GM23338 (cell line): ENCODE measurements around the gene DIP2C. TPM values are rescaled to one million over a fixed set of nuclear protein-coding genes. Genes with fewer than 3 reads are reported as not detected.

Source experiments
- ATAC-seq: fragments of 200-7000 bp; cut with Tn5 transposase; 3 replicates; pipeline ENCODE4 v1.9.1; 2020
- DNase-seq: peaks from one replicate; pipeline ENCODE4 v3.0.0-alpha.2; 2015; ENCODE audit warnings: low spot score
- H2AFZ ChIP-seq: fragments of 200-600 bp; sonication (generic); 2 replicates; pipeline ENCODE4 v1.8.0; 2016; ENCODE audit warnings: antibody characterized with exemption, mild to moderate bottlenecking, moderate library complexity
- H3F3A ChIP-seq: fragments of 200-600 bp; sonication (generic); replicated peaks from 2 replicates; pipeline ENCODE4 v1.8.0; 2017; ENCODE audit warnings: antibody characterized with exemption, mixed run types, low read depth
- H3K27ac ChIP-seq: fragments of 200-600 bp; sonication (generic); 2 replicates; pipeline ENCODE4 v1.6.1; 2016; ENCODE audit warnings: low read depth
- H3K27me3 ChIP-seq: fragments of 200-600 bp; sonication (generic); 2 replicates; pipeline ENCODE4 v1.8.0; 2016; ENCODE audit warnings: mild to moderate bottlenecking, mixed run types, moderate library complexity; ENCODE audit not compliant: insufficient read depth
- H3K36me3 ChIP-seq: fragments of 200-600 bp; sonication (generic); 2 replicates; pipeline ENCODE4 v1.8.0; 2016; ENCODE audit warnings: mild to moderate bottlenecking; ENCODE audit not compliant: insufficient read depth
- H3K4me1 ChIP-seq: fragments of 200-600 bp; sonication (generic); 2 replicates; pipeline ENCODE4 v1.8.0; 2016; ENCODE audit warnings: mild to moderate bottlenecking, moderate library complexity; ENCODE audit not compliant: insufficient read depth
- H3K4me2 ChIP-seq: fragments of 200-600 bp; sonication (generic); 2 replicates; pipeline ENCODE4 v1.7.1; 2017; ENCODE audit warnings: mixed run types
- H3K4me3 ChIP-seq: fragments of 200-600 bp; sonication (generic); 2 replicates; pipeline ENCODE4 v1.6.1; 2016; ENCODE audit warnings: mixed run types
- H3K79me2 ChIP-seq: fragments of 200-600 bp; sonication (generic); replicated peaks from 2 replicates; pipeline ENCODE4 v1.8.0; 2017; ENCODE audit warnings: mild to moderate bottlenecking; ENCODE audit not compliant: insufficient read depth
- H3K9me2 ChIP-seq: fragments of 200-600 bp; sonication (generic); 2 replicates; pipeline ENCODE4 v1.8.0; 2017; ENCODE audit not compliant: insufficient read depth
- H4K20me1 ChIP-seq: fragments of 200-600 bp; sonication (generic); replicated peaks from 2 replicates; pipeline ENCODE4 v1.8.0; 2017; ENCODE audit warnings: mild to moderate bottlenecking; ENCODE audit not compliant: insufficient read depth
- H3K27ac Mint-ChIP-seq: 2 replicates; pipeline ENCODE4 v1.8.0; 2020; ENCODE audit warnings: inconsistent platforms, mild to moderate bottlenecking, moderate library complexity, mixed read lengths
- H3K27me3 Mint-ChIP-seq: 3 replicates; pipeline ENCODE4 v1.8.0; 2022; ENCODE audit warnings: low read depth, mild to moderate bottlenecking, moderate library complexity, mixed read lengths, inconsistent platforms; ENCODE audit not compliant: insufficient read depth, poor library complexity
- H3K36me3 Mint-ChIP-seq: 3 replicates; pipeline ENCODE4 v1.8.0; 2021; ENCODE audit warnings: low read depth, mild to moderate bottlenecking, inconsistent platforms, moderate library complexity, mixed read lengths
- H3K4me1 Mint-ChIP-seq: 3 replicates; pipeline ENCODE4 v1.8.0; 2020; ENCODE audit warnings: mild to moderate bottlenecking, inconsistent platforms, mixed read lengths
- H3K4me3 Mint-ChIP-seq: 3 replicates; pipeline ENCODE4 v1.8.0; 2021; ENCODE audit warnings: moderate library complexity, mild to moderate bottlenecking, inconsistent platforms, mixed read lengths
- H3K9me3 Mint-ChIP-seq: 3 replicates; pipeline ENCODE4 v1.8.0; 2020; ENCODE audit warnings: moderate library complexity, mild to moderate bottlenecking, inconsistent platforms, mixed read lengths
- CREB1 ChIP-seq: fragments of 250-450 bp; sonication (Bioruptor Pico); IDR thresholded peaks from 2 replicates; pipeline ENCODE4 v1.5.0; 2020; ENCODE audit warnings: low read depth, mild to moderate bottlenecking, moderate library complexity
- CTCF ChIP-seq, 2 experiments: fragments of 200-600 bp in 1 of 2; sonication (generic) in 1 of 2; conservative IDR thresholded peaks; 2 replicates each; pipeline versions ENCODE4 v1.5.1 to v1.6.1; 2016 to 2017; ENCODE audit warnings: antibody characterized with exemption in 2 of 2, low read depth in 2 of 2, mild to moderate bottlenecking in 2 of 2, moderate library complexity in 1 of 2
- ETS1 ChIP-seq: IDR thresholded peaks from 2 replicates; pipeline ENCODE4 v1.6.1; 2016; ENCODE audit warnings: antibody characterized with exemption
- EZH2 ChIP-seq: fragments of 200-600 bp; sonication (generic); IDR thresholded peaks from one replicate; pipeline ENCODE4 v1.8.0; 2017; ENCODE audit warnings: antibody characterized with exemption, mild to moderate bottlenecking, low read depth; ENCODE audit not compliant: unreplicated experiment
- EZH2phosphoT487 ChIP-seq: fragments of 200-600 bp; sonication (generic); IDR thresholded peaks from one replicate; pipeline ENCODE4 v1.8.1; 2018; ENCODE audit warnings: antibody characterized with exemption; ENCODE audit not compliant: unreplicated experiment
- JUNB ChIP-seq: IDR thresholded peaks from one replicate; pipeline ENCODE4 v1.6.1; 2016; ENCODE audit warnings: antibody characterized with exemption; ENCODE audit not compliant: unreplicated experiment
- NANOG ChIP-seq: IDR thresholded peaks from 2 replicates; pipeline ENCODE4 v1.6.1; 2016; ENCODE audit warnings: antibody characterized with exemption, borderline replicate concordance
- POLR2AphosphoS5 ChIP-seq: IDR thresholded peaks from 2 replicates; pipeline ENCODE4 v1.6.1; 2016; ENCODE audit warnings: antibody characterized with exemption, low read depth
- REST ChIP-seq: IDR thresholded peaks from one replicate; pipeline ENCODE4 v1.6.1; 2018; ENCODE audit warnings: antibody characterized with exemption; ENCODE audit not compliant: unreplicated experiment
- STAT1 ChIP-seq: IDR thresholded peaks from one replicate; pipeline ENCODE4 v1.6.1; 2016; ENCODE audit warnings: antibody characterized with exemption; ENCODE audit not compliant: unreplicated experiment
- ZNF114 ChIP-seq: fragments of 250-450 bp; sonication (Bioruptor Pico); IDR thresholded peaks from 2 replicates; pipeline ENCODE4 v1.5.0; 2020; ENCODE audit warnings: mild to moderate bottlenecking, moderate library complexity
- ZNF331 ChIP-seq: fragments of 250-450 bp; sonication (Bioruptor Pico); IDR thresholded peaks from 2 replicates; pipeline ENCODE4 v1.5.0; 2020; ENCODE audit warnings: low read depth, mild to moderate bottlenecking, moderate library complexity
- ZNF462 ChIP-seq: fragments of 250-450 bp; sonication (Bioruptor Pico); IDR thresholded peaks from 2 replicates; pipeline ENCODE4 v1.5.0; 2020; ENCODE audit warnings: mild to moderate bottlenecking, moderate library complexity
- polyA plus RNA-seq: library from polyadenylated mRNA; unstranded; fragments of >200 nt; fragmentation: Nextera tagmentation; extraction: Ambion mirVana; gene quantifications from 2 replicates; pipeline ENCODE4 v1.2.1, GENCODE V29; 2016
- total RNA-seq: library from RNA; depleted of rRNA; stranded (reverse); fragments of >200 nt; shearing (Covaris generic); gene quantifications from 2 replicates; pipeline ENCODE4 v1.2.3, GENCODE V29; 2014

The DIP2C gene
- total and polyA plus RNA-seq, 2 experiments from 2014 or later, result 5.1 to 7.7 TPM

- Mint-ChIP-seq H3K4me3 (no peak overlapping the region), H3K27me3 (peaks cover 2% of the 10 kb centered on the region), H3K27ac (no peak overlapping the region), H3K4me1 (peaks cover 16% of the 10 kb centered on the region), H3K36me3 (no peaks in the 10 kb centered on the region; the same call in 2 of the 3 replicates), H3K9me3 (no peaks in the 10 kb centered on the region)
- Histone ChIP-seq H3K27me3 (no peaks in the 10 kb centered on the region), H2AFZ (no peak overlapping the region), H3K9me2 (no peaks in the 10 kb centered on the region), H3K36me3 (no peaks in the 10 kb centered on the region), H3K4me2 (no peak overlapping the region), H3K4me3 (no peak overlapping the region), H3K79me2 (peaks cover 29% of the 10 kb centered on the region), H3K27ac (no peak overlapping the region), H3F3A (no peaks in the 10 kb centered on the region), H3K4me1 (no peaks in the 10 kb centered on the region), H4K20me1 (peaks cover 28% of the 10 kb centered on the region)
- DNase-seq (no peak), ATAC-seq (peak; percentile 33; the same call in 2 of the 3 replicates)
- no peak for TF ChIP-seq ETS1
- TF ChIP-seq NANOG, result no peak
- TF ChIP-seq EZH2phosphoT487, result no peak
- TF ChIP-seq POLR2AphosphoS5, result no peak
- no peak for TF ChIP-seq REST
- TF ChIP-seq EZH2, result no peak
- TF ChIP-seq ZNF114 (CRISPR knock-in tag), result no peak
- no peak for TF ChIP-seq ZNF331 (CRISPR knock-in tag)
- TF ChIP-seq CTCF (conservative IDR thresholded peaks at IDR 0.05; ENCODE audit: low read depth in 2 of 2), result no peak
- TF ChIP-seq JUNB, result no peak
- no peak for TF ChIP-seq STAT1
- no peak for TF ChIP-seq ZNF462
- TF ChIP-seq CREB1, result no peak
Measured at GRCh38 chr10:654647-654996, 34.8 kb downstream of the DIP2C start.
